HG03103 (cell line): ENCODE measurements around the gene ZNF669.
A peak's percentile ranks its signal among the peaks of the same experiment; 100 is the strongest.

Experiments
- ATAC-seq: cut with Tn5 transposase; IDR thresholded peaks from one replicate; pipeline ENCODE4 v1.9.1; 2021; ENCODE audit warnings: low read depth; ENCODE audit not compliant: unreplicated experiment

ZNF669 gene

GRCh38 chr1:247077876-247078257 is 26.3 kb downstream of the ZNF669 start:
- peak; percentile 0 for ATAC-seq

- no peak for ATAC-seq
Measured at GRCh38 chr1:247077213-247077612, 26.9 kb downstream of the ZNF669 start.

GRCh38 chr1:247070645-247071044 is 33.5 kb downstream of the ZNF669 start:
- ATAC-seq = no peak

- ATAC-seq = no peak
Measured at GRCh38 chr1:247064304-247064703, 39.9 kb downstream of the ZNF669 start.

DNA sequence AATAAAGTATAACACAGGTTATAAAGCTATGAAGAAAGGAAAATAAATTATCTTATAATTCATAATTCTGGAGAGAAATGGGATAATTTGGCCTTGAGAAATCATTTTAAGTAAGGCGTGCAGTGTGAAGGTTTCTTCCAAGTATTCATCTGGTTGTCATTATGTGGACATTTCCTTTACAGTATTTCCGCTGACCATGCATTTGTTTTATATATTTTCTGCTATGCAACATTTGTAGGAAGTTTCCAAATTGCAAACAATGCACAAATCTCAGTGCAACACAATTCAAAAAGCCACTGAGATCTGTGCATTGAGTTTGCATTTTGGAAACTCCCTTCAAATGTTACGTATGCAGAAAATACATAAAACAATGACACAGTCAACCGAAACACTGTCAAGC is 43.4 kb downstream of the ZNF669 start:
- no peak for ATAC-seq

DNA sequence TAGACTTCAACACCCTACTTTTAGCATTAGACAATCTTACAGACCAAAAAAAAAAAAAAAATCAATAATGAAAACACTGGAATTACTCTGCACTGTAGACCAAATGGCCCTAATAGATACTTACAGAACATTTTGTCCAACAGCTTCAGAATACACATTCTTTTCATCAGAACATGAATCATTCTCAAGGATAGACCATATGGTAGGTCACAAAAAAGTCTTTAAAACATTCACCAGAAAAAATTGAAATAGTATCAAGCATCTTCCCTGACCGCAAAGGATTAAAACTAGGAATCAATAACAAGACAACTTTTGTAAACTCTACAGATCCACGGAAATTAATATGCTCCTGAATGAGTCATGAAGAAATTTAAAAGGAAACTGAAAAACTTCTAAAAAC is 48.1 kb downstream of the ZNF669 start:
- no peak for ATAC-seq

- no peak for ATAC-seq
Measured at GRCh38 chr1:247054992-247055415, 49.2 kb downstream of the ZNF669 start.
